Activated CD8-positive, alpha-beta memory T cell treated with anti-CD3 and anti-CD28 coated beads for 48 hours (primary cell): Measurements from ENCODE around the gene PRDM4.

ENCODE experiments used
- DNase-seq, 3 experiments: peaks; one replicate each; pipeline ENCODE4 v3.0.0-alpha.2; 2020; ENCODE audit warnings: low read depth in 2 of 3, low spot score in 2 of 3

Gene PRDM4

GRCh38 chr12:107760809-107761501 lies at the start of gene PRDM4:
Gene PRDM4, minus strand, starts transcription at chr12:107761137. Its CDS starts 622 bp downstream, at chr12:107760515.
- peak; percentile 66 to 87 (median 69) for DNase-seq

- DNase-seq: no peak
Measured at GRCh38 chr12:107807471-107808150, 46.7 kb upstream of the PRDM4 start.

- DNase-seq: no peak
Measured at GRCh38 chr12:107805488-107806180, 44.7 kb upstream of the PRDM4 start.

- no peak for DNase-seq
Measured at GRCh38 chr12:107803092-107803491, 42.2 kb upstream of the PRDM4 start.

- DNase-seq: no peak
Measured at GRCh38 chr12:107801150-107801549, 40.2 kb upstream of the PRDM4 start.

GRCh38 chr12:107798580-107798979 lies 37.6 kb upstream of the PRDM4 start:
- no peak for DNase-seq

- no peak for DNase-seq
Measured at GRCh38 chr12:107794451-107794850, 33.5 kb upstream of the PRDM4 start.

- DNase-seq: no peak
Measured at GRCh38 chr12:107791465-107792089, 30.6 kb upstream of the PRDM4 start.

- DNase-seq: no peak
Measured at GRCh38 chr12:107788690-107789458, 27.9 kb upstream of the PRDM4 start.

GRCh38 chr12:107788281-107788680 lies 27.3 kb upstream of the PRDM4 start:
- DNase-seq: no peak

GRCh38 chr12:107783406-107784376 lies 22.8 kb upstream of the PRDM4 start:
- DNase-seq: no peak

- no peak for DNase-seq
Measured at GRCh38 chr12:107782067-107782466, 21.1 kb upstream of the PRDM4 start.

GRCh38 chr12:107780298-107780697 lies 19.4 kb upstream of the PRDM4 start:
- no peak for DNase-seq

GRCh38 chr12:107779077-107779831 lies 18.3 kb upstream of the PRDM4 start:
- DNase-seq: no peak

- DNase-seq: no peak
Measured at GRCh38 chr12:107778383-107779025, 17.6 kb upstream of the PRDM4 start.

GRCh38 chr12:107776171-107776570 lies 15.2 kb upstream of the PRDM4 start:
- DNase-seq: no peak

GRCh38 chr12:107775093-107775721 lies 14.3 kb upstream of the PRDM4 start:
- DNase-seq: no peak
